Prostate gland (tissue), 2 donors: ENCODE measurements around the gene CLEC4A. TPM values are rescaled to one million over a fixed set of nuclear protein-coding genes. Genes with fewer than 3 reads are reported as not detected.
"Not testable (repeated sequence)": the region's sequence is repeated elsewhere in the genome, so short reads cannot be mapped to it uniquely, and the experiment has no call there.

Experiments
- DNase-seq: peaks from one replicate; pipeline ENCODE4 v3.0.0-alpha.2; 2019; ENCODE audit warnings: low spot score
- H3K27ac ChIP-seq, 2 donors: fragments of 200-600 bp; sonication (generic); 2 replicates each; pipeline ENCODE4 v1.5.1; 2017 to 2019
- H3K27me3 ChIP-seq: fragments of 200-600 bp; sonication (generic); replicated peaks from 2 replicates; pipeline ENCODE4 v1.5.1; 2019; ENCODE audit not compliant: insufficient read depth
- H3K36me3 ChIP-seq, 2 donors: fragments of 200-600 bp; sonication (generic); 1 replicate in 1 of 2; 2 replicates in 1 of 2; pipeline versions ENCODE4 v1.5.1 to v1.8.1; 2017 to 2019
- H3K4me1 ChIP-seq: fragments of 200-600 bp; sonication (generic); replicated peaks from 2 replicates; pipeline ENCODE4 v1.5.1; 2019
- H3K4me3 ChIP-seq, 2 donors: fragments of 200-600 bp; sonication (generic); 2 replicates each; pipeline ENCODE4 v1.5.1; 2017 to 2019
- H3K9me3 ChIP-seq: fragments of 200-600 bp; sonication (generic); 2 replicates; pipeline ENCODE4 v1.5.1; 2017
- CTCF ChIP-seq, 4 experiments: fragments of 200-600 bp in 2 of 4; fragments of 450-650 bp in 2 of 4; sonication (generic) in 2 of 4; IDR thresholded peaks; 1 replicate in 3 of 4; 2 replicates in 1 of 4; pipeline ENCODE4 v1.5.1; 2016 to 2019; ENCODE audit warnings: antibody characterized with exemption in 4 of 4, mild to moderate bottlenecking in 2 of 4, moderate library complexity in 2 of 4
- POLR2A ChIP-seq: fragments of 450-650 bp; IDR thresholded peaks from one replicate; pipeline ENCODE4 v1.6.1; 2016; ENCODE audit warnings: antibody characterized with exemption, mild to moderate bottlenecking
- POLR2AphosphoS5 ChIP-seq: sonication (generic); formaldehyde crosslinking; IDR thresholded peaks from one replicate; pipeline ENCODE4 v1.6.1; 2017; ENCODE audit warnings: antibody characterized with exemption
- WGBS: methylation state at CpG from one replicate; pipeline ENCODE4 v1.1.5; 2018; 5-methylcytosine and 5-hydroxymethylcytosine counted together
- intact Hi-C: fragments of 100-400 bp; cut with DNase I; formaldehyde crosslinking; loops from one replicate; pipeline ENCODE4 v1.14.2; 2022
- total RNA-seq, 2 donors: library from RNA; depleted of rRNA; stranded (reverse); fragments of >200 nt; gene quantifications; one replicate each; pipeline ENCODE4 v1.1.0, GENCODE V29; 2016

Gene CLEC4A
- total RNA-seq, 2 donors from 2014 or later, result 1.1 TPM; not detected in 1

- DNase-seq, result no peak
- intact Hi-C loops, result no loop called here
- Histone ChIP-seq H3K4me1 (peaks cover 3% of the 10 kb centered on the region), H3K27me3 (no peaks in the 10 kb centered on the region), H3K27ac (no peak overlapping the region), H3K4me3 (no peak overlapping the region), H3K36me3 (no peaks in the 10 kb centered on the region), H3K9me3 (no peaks in the 10 kb centered on the region)
- TF ChIP-seq POLR2A (no peak), POLR2AphosphoS5 (no peak), CTCF (IDR thresholded peaks at IDR 0.05) (no peak)
- 80% methylated on average over 2 of the region's 2 CpGs for WGBS
These were observed 44.5 kb upstream of the CLEC4A start for GRCh38 chr12:8078916-8079315.

GRCh38 chr12:8080120-8080519 lies 43.3 kb upstream of the CLEC4A start:
- Histone ChIP-seq H3K4me1 (peaks cover 6% of the 10 kb centered on the region), H3K9me3 (no peaks in the 10 kb centered on the region), H3K27ac (no peak overlapping the region), H3K36me3 (no peaks in the 10 kb centered on the region), H3K27me3 (no peaks in the 10 kb centered on the region), H3K4me3 (no peak overlapping the region)
- intact Hi-C loops, result loop anchor here (5.0 kb wide), 1 partner anchor 33 kb away; no protein-coding TSS in a partner anchor
- TF ChIP-seq CTCF (IDR thresholded peaks at IDR 0.05) (no peak), POLR2AphosphoS5 (no peak), POLR2A (no peak)
- no peak for DNase-seq

GRCh38 chr12:8081251-8081920 lies 42.0 kb upstream of the CLEC4A start:
- Histone ChIP-seq H3K4me3 (peak overlapping the region; percentile 69 to 89), H3K27me3 (no peaks in the 10 kb centered on the region), H3K9me3 (no peaks in the 10 kb centered on the region), H3K27ac (peak overlapping the region; percentile 95 to 96), H3K4me1 (peaks cover 6% of the 10 kb centered on the region), H3K36me3 (no peaks in the 10 kb centered on the region)
- no peak for DNase-seq
- intact Hi-C loops, result loop anchor here (5.0 kb wide), 1 partner anchor 34 kb away; no protein-coding TSS in a partner anchor
- TF ChIP-seq POLR2A, result no peak
- no peak for TF ChIP-seq POLR2AphosphoS5
- under 1% methylated on average over 15 of the region's 15 CpGs for WGBS

GRCh38 chr12:8082808-8083100 lies 40.7 kb upstream of the CLEC4A start:
- peak overlapping the region; percentile 95 to 96 for H3K27ac ChIP-seq
- no peaks in the 10 kb centered on the region for H3K9me3 ChIP-seq
- TF ChIP-seq POLR2A (no peak), POLR2AphosphoS5 (no peak), CTCF (IDR thresholded peaks at IDR 0.05) (no peak)
- peak overlapping the region; percentile 69 to 89 for H3K4me3 ChIP-seq
- DNase-seq, result no peak
- intact Hi-C loops, result loop anchor here (2.0 to 5.0 kb wide), 2 partner anchors 35 to 56 kb away; no protein-coding TSS in a partner anchor
- H3K27me3 ChIP-seq, result no peaks in the 10 kb centered on the region
- H3K36me3 ChIP-seq, result no peaks in the 10 kb centered on the region
- H3K4me1 ChIP-seq, result peaks cover 9% of the 10 kb centered on the region
- WGBS, result under 1% methylated on average over 4 of the region's 4 CpGs

GRCh38 chr12:8084351-8084750 lies 39.1 kb upstream of the CLEC4A start:
- WGBS, result 71% methylated on average over 3 of the region's 3 CpGs
- H3K27ac ChIP-seq, H3K27me3 ChIP-seq, H3K36me3 ChIP-seq, H3K4me3 ChIP-seq, H3K9me3 ChIP-seq, DNase-seq: not testable (repeated sequence)
- intact Hi-C loops, result loop anchor here (5.0 kb wide), 1 partner anchor 37 kb away; no protein-coding TSS in a partner anchor
- peaks cover 10% of the 10 kb centered on the region for H3K4me1 ChIP-seq

- no peak for DNase-seq
- Histone ChIP-seq H3K9me3 (no peaks in the 10 kb centered on the region), H3K4me1 (peaks cover 10% of the 10 kb centered on the region), H3K36me3 (peaks cover 0 to 9% of the 10 kb centered on the region in 2 donors), H3K27me3 (no peaks in the 10 kb centered on the region), H3K27ac (no peak overlapping the region), H3K4me3 (no peak overlapping the region)
- WGBS, result 75% methylated on average over 2 of the region's 2 CpGs
- intact Hi-C loops, result no loop called here
- no peak for TF ChIP-seq POLR2AphosphoS5
These were observed 35.8 kb upstream of the CLEC4A start for GRCh38 chr12:8087666-8088065.
